ENCODE measurements around the gene FBXL3. TPM values are rescaled to one million over a fixed set of nuclear protein-coding genes. Genes with fewer than 3 reads are reported as not detected.

FBXL3 gene
- total RNA-seq, 1 experiment from 2014 or later = 56.8 TPM

- H2AFZ ChIP-seq (ENCODE audit: low read length) = peak within 1 kb of the TSS; percentile 95
- no peaks in the 10 kb centered on the region for H3K27me3 ChIP-seq (ENCODE audit: low read length)
- peak within 1 kb of the TSS; percentile 95 for H3K4me3 ChIP-seq (ENCODE audit: low read length)
- H4K20me1 ChIP-seq (ENCODE audit: insufficient read depth, low read depth, low read length) = no peaks in the 10 kb centered on the region
- peak within 1 kb of the TSS; percentile 92 for H3K9ac ChIP-seq (ENCODE audit: low read length)
- no peaks in the 10 kb centered on the region; the same call in 1 of the 2 replicates for H3K36me3 ChIP-seq (ENCODE audit: insufficient read depth, low read length)
- H3K4me1 ChIP-seq (ENCODE audit: low read length) = peaks cover 25% of the 10 kb centered on the region
- peak; percentile 98 for DNase-seq
- no peaks in the 10 kb centered on the region for H3K9me3 ChIP-seq (ENCODE audit: low read length)
- H3K4me2 ChIP-seq (ENCODE audit: low read depth, low read length, poor library complexity, severe bottlenecking) = peak within 1 kb of the TSS; percentile 94
- peaks cover 27% of the 10 kb centered on the region for H3K79me2 ChIP-seq (ENCODE audit: low read length)
- H3K9me2 ChIP-seq (replicated peaks; ENCODE audit: insufficient read depth, low read length) = no peaks in the 10 kb centered on the region
- H3K27ac ChIP-seq (ENCODE audit: low read length) = peak within 1 kb of the TSS; percentile 38; the same call in 1 of the 2 replicates
Measured at GRCh38 chr13:76991796-76992547, 35.0 kb downstream of the FBXL3 start, which contains the start of gene CLN5. Gene CLN5 (plus strand): TSS chr13:76992081. CDS start chr13:76992099, 18 bp downstream.

GRCh38 chr13:76991432-76991795 is 35.5 kb downstream of the FBXL3 start:
- peak overlapping the region; percentile 92 for H3K9ac ChIP-seq (ENCODE audit: low read length)
- peak overlapping the region; percentile 95 for H3K4me3 ChIP-seq (ENCODE audit: low read length)
- no peak for DNase-seq

GRCh38 chr13:76983676-76984075 is 43.3 kb downstream of the FBXL3 start:
- H2AFZ ChIP-seq (ENCODE audit: low read length) = no peak overlapping the region
- H3K9me2 ChIP-seq (replicated peaks; ENCODE audit: insufficient read depth, low read length) = no peaks in the 10 kb centered on the region
- no peaks in the 10 kb centered on the region for H4K20me1 ChIP-seq (ENCODE audit: insufficient read depth, low read depth, low read length)
- H3K9me3 ChIP-seq (ENCODE audit: low read length) = no peaks in the 10 kb centered on the region
- no peaks in the 10 kb centered on the region for H3K36me3 ChIP-seq (ENCODE audit: insufficient read depth, low read length)
- no peaks in the 10 kb centered on the region for H3K79me2 ChIP-seq (ENCODE audit: low read length)
- no peak overlapping the region for H3K4me3 ChIP-seq (ENCODE audit: low read length)
- no peak overlapping the region for H3K27ac ChIP-seq (ENCODE audit: low read length)
- no peaks in the 10 kb centered on the region for H3K27me3 ChIP-seq (ENCODE audit: low read length)
- H3K4me2 ChIP-seq (ENCODE audit: low read depth, low read length, poor library complexity, severe bottlenecking) = no peak overlapping the region
- DNase-seq = no peak
- H3K9ac ChIP-seq (ENCODE audit: low read length) = no peak overlapping the region
- peaks cover 11% of the 10 kb centered on the region for H3K4me1 ChIP-seq (ENCODE audit: low read length)

More at GRCh38 chr13:76991432-76991795, 35.5 kb downstream of the FBXL3 start:
- Histone ChIP-seq H3K4me1 (ENCODE audit: low read length) (peaks cover 25% of the 10 kb centered on the region), H4K20me1 (ENCODE audit: insufficient read depth, low read depth, low read length) (no peaks in the 10 kb centered on the region), H3K9me3 (ENCODE audit: low read length) (no peaks in the 10 kb centered on the region), H3K79me2 (ENCODE audit: low read length) (peaks cover 27% of the 10 kb centered on the region), H3K36me3 (ENCODE audit: insufficient read depth, low read length) (no peaks in the 10 kb centered on the region; the same call in 1 of the 2 replicates), H3K27ac (ENCODE audit: low read length) (no peak overlapping the region), H3K4me2 (ENCODE audit: low read depth, low read length, poor library complexity, severe bottlenecking) (peak overlapping the region; percentile 94), H3K27me3 (ENCODE audit: low read length) (no peaks in the 10 kb centered on the region), H2AFZ (ENCODE audit: low read length) (peak overlapping the region; percentile 95), H3K9me2 (replicated peaks; ENCODE audit: insufficient read depth, low read length) (no peaks in the 10 kb centered on the region)

DNA sequence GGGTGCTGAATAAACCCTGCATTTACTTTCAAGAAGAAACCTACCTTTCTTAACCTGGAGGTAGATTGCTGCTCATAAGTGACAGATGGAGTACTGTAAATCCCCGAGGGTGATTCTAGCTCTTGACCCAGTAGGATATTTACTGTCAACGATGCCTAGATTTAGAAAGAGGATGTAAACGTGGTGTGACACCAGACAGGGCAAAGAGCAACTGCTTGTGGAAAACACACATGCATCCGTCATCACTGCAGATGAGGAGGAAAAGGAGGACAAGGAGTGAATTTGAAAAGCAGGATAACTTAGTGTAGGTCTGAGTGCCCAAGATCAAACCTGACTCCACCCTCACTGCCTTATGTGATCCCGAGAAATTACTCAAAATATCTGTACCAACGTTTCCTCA is 44.9 kb downstream of the FBXL3 start:
- Histone ChIP-seq H3K4me1 (ENCODE audit: low read length) (peaks cover 15% of the 10 kb centered on the region), H3K9me2 (replicated peaks; ENCODE audit: insufficient read depth, low read length) (no peaks in the 10 kb centered on the region), H3K4me2 (ENCODE audit: low read depth, low read length, poor library complexity, severe bottlenecking) (no peak overlapping the region), H3K4me3 (ENCODE audit: low read length) (no peak overlapping the region), H3K36me3 (ENCODE audit: insufficient read depth, low read length) (no peaks in the 10 kb centered on the region), H3K79me2 (ENCODE audit: low read length) (no peaks in the 10 kb centered on the region), H3K9ac (ENCODE audit: low read length) (no peak overlapping the region), H4K20me1 (ENCODE audit: insufficient read depth, low read depth, low read length) (no peaks in the 10 kb centered on the region), H3K9me3 (ENCODE audit: low read length) (no peaks in the 10 kb centered on the region), H2AFZ (ENCODE audit: low read length) (no peak overlapping the region), H3K27ac (ENCODE audit: low read length) (no peak overlapping the region), H3K27me3 (ENCODE audit: low read length) (no peaks in the 10 kb centered on the region)
- no peak for DNase-seq

DNA sequence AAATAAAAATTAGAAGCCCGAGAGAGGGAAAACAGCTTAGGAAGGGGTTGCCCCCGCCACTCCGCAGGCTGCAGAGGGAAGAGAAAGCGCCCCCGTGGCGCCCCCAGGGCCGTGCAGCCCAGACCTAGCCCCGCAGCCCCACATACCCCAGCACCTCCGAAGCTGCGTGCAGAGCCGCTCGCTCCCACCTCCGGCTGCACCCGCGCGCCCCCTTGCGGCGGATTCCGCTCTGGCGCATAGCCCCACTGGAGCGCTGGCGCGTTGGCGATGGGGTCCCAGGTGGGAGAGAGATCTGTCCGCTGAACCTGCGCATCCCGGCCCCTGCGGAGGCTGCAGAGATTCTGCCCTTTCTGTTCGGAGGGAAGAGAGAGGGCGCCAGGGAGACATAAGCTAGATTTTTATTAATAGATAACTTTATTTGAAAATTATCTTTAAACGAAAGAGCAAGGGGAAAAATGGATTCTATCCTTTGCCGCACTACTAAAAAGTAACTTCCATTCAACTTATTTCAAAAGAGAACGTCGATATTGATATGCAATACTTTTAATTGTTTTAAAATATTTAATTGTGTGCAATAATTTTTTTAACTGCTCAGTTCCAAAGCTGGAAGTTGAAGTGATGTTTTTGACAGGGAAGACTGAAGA is 46.8 kb downstream of the FBXL3 start:
- DNase-seq = peak; percentile 94
- no peak overlapping the region for H2AFZ ChIP-seq (ENCODE audit: low read length)

DNA sequence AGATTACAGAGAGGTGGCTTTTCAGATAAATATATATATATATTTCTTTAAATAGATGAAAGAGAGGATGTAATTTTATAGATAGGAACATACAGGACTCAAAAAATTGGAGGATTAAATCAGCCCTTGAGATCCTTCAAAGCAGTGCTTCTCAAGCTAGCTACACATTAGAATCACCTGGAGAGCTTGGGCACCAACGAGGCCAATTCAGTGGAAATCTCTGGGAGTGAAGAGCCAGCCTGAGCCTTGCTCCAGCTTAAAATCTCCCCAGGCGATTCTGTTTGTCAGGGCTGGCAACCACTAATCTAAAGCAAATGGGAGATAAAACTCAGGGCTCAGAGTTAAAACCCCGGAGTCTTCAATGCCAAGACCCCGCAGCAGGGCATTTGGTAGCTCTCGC is 50.0 kb downstream of the FBXL3 start:
- Histone ChIP-seq H2AFZ (ENCODE audit: low read length) (no peak overlapping the region), H3K27ac (ENCODE audit: low read length) (no peak overlapping the region), H3K4me2 (ENCODE audit: low read depth, low read length, poor library complexity, severe bottlenecking) (no peak overlapping the region), H3K9ac (ENCODE audit: low read length) (no peak overlapping the region), H3K36me3 (ENCODE audit: insufficient read depth, low read length) (no peaks in the 10 kb centered on the region), H3K9me2 (replicated peaks; ENCODE audit: insufficient read depth, low read length) (no peaks in the 10 kb centered on the region), H3K27me3 (ENCODE audit: low read length) (no peaks in the 10 kb centered on the region), H4K20me1 (ENCODE audit: insufficient read depth, low read depth, low read length) (no peaks in the 10 kb centered on the region), H3K9me3 (ENCODE audit: low read length) (no peaks in the 10 kb centered on the region), H3K4me1 (ENCODE audit: low read length) (peaks cover 44% of the 10 kb centered on the region), H3K79me2 (ENCODE audit: low read length) (no peaks in the 10 kb centered on the region), H3K4me3 (ENCODE audit: low read length) (no peak overlapping the region)
- no peak for DNase-seq

More for the DNA sequence above, 46.8 kb downstream of the FBXL3 start:
- H3K4me1 ChIP-seq (ENCODE audit: low read length) = peaks cover 17% of the 10 kb centered on the region
- no peaks in the 10 kb centered on the region for H3K79me2 ChIP-seq (ENCODE audit: low read length)
- peak overlapping the region; percentile 56 for H3K4me2 ChIP-seq (ENCODE audit: low read depth, low read length, poor library complexity, severe bottlenecking)
- H4K20me1 ChIP-seq (ENCODE audit: insufficient read depth, low read depth, low read length) = no peaks in the 10 kb centered on the region
- peak overlapping the region; percentile 18; the same call in 1 of the 2 replicates for H3K4me3 ChIP-seq (ENCODE audit: low read length)
- no peaks in the 10 kb centered on the region for H3K27me3 ChIP-seq (ENCODE audit: low read length)
- no peaks in the 10 kb centered on the region for H3K9me3 ChIP-seq (ENCODE audit: low read length)
- no peak overlapping the region for H3K9ac ChIP-seq (ENCODE audit: low read length)
- no peak overlapping the region for H3K27ac ChIP-seq (ENCODE audit: low read length)
- H3K9me2 ChIP-seq (replicated peaks; ENCODE audit: insufficient read depth, low read length) = no peaks in the 10 kb centered on the region
- H3K36me3 ChIP-seq (ENCODE audit: insufficient read depth, low read length) = no peaks in the 10 kb centered on the region

- H4K20me1 ChIP-seq (ENCODE audit: insufficient read depth, low read depth, low read length) = no peaks in the 10 kb centered on the region
- H3K36me3 ChIP-seq (ENCODE audit: insufficient read depth, low read length) = no peaks in the 10 kb centered on the region
- no peak overlapping the region for H3K4me2 ChIP-seq (ENCODE audit: low read depth, low read length, poor library complexity, severe bottlenecking)
Measured at GRCh38 chr13:76976490-76976889, 50.5 kb downstream of the FBXL3 start.

GRCh38 chr13:76975863-76976262 is 51.1 kb downstream of the FBXL3 start:
- H2AFZ ChIP-seq (ENCODE audit: low read length) = no peak overlapping the region
- H3K9me3 ChIP-seq (ENCODE audit: low read length) = no peaks in the 10 kb centered on the region
- no peak overlapping the region for H3K9ac ChIP-seq (ENCODE audit: low read length)
- H4K20me1 ChIP-seq (ENCODE audit: insufficient read depth, low read depth, low read length) = no peaks in the 10 kb centered on the region
- H3K9me2 ChIP-seq (replicated peaks; ENCODE audit: insufficient read depth, low read length) = no peaks in the 10 kb centered on the region
- no peaks in the 10 kb centered on the region for H3K36me3 ChIP-seq (ENCODE audit: insufficient read depth, low read length)
- peaks cover 54% of the 10 kb centered on the region for H3K4me1 ChIP-seq (ENCODE audit: low read length)
- DNase-seq = no peak
- no peak overlapping the region for H3K27ac ChIP-seq (ENCODE audit: low read length)
- no peaks in the 10 kb centered on the region for H3K79me2 ChIP-seq (ENCODE audit: low read length)
- no peaks in the 10 kb centered on the region for H3K27me3 ChIP-seq (ENCODE audit: low read length)
- no peak overlapping the region for H3K4me3 ChIP-seq (ENCODE audit: low read length)
- no peak overlapping the region for H3K4me2 ChIP-seq (ENCODE audit: low read depth, low read length, poor library complexity, severe bottlenecking)

More at GRCh38 chr13:76976490-76976889, 50.5 kb downstream of the FBXL3 start:
- Histone ChIP-seq H3K27me3 (ENCODE audit: low read length) (no peaks in the 10 kb centered on the region), H2AFZ (ENCODE audit: low read length) (no peak overlapping the region), H3K4me1 (ENCODE audit: low read length) (peaks cover 48% of the 10 kb centered on the region), H3K9me2 (replicated peaks; ENCODE audit: insufficient read depth, low read length) (no peaks in the 10 kb centered on the region), H3K4me3 (ENCODE audit: low read length) (no peak overlapping the region), H3K9me3 (ENCODE audit: low read length) (no peaks in the 10 kb centered on the region), H3K9ac (ENCODE audit: low read length) (no peak overlapping the region), H3K79me2 (ENCODE audit: low read length) (no peaks in the 10 kb centered on the region), H3K27ac (ENCODE audit: low read length) (no peak overlapping the region)
- no peak for DNase-seq

All from Karpas-422 (cell line).